RWPE1 (cell line): ENCODE measurements around the gene TAAR6.
"Not testable (repeated sequence)": the region's sequence is repeated elsewhere in the genome, so short reads cannot be mapped to it uniquely, and the experiment has no call there.

Source experiments
- CTCF ChIA-PET: fragments of 350-600 bp; sonication (Branson Sonifier 250); formaldehyde crosslinking; extraction: SDS; loops from one replicate; lab custom pipeline; 2021; lab: Yijun Ruan, JAX
- POLR2A ChIA-PET: fragments of 400-600 bp; formaldehyde crosslinking; extraction: SDS; loops from one replicate; lab custom pipeline; 2020; ENCODE audit warnings: antibody characterized with exemption; ENCODE audit not compliant: low non-redundant PET; lab: Yijun Ruan, JAX
- DNase-seq: peaks from one replicate; pipeline ENCODE4 v3.0.0; 2012; ENCODE audit warnings: low spot score
- H3K27ac ChIP-seq: fragments of 450-650 bp; 2 replicates; pipeline ENCODE4 v1.5.1; 2017
- CTCF ChIP-seq: fragments of 450-650 bp; conservative IDR thresholded peaks from 2 replicates; pipeline ENCODE4 v1.5.1; 2017; ENCODE audit warnings: low read depth, mild to moderate bottlenecking

Gene TAAR6

DNA sequence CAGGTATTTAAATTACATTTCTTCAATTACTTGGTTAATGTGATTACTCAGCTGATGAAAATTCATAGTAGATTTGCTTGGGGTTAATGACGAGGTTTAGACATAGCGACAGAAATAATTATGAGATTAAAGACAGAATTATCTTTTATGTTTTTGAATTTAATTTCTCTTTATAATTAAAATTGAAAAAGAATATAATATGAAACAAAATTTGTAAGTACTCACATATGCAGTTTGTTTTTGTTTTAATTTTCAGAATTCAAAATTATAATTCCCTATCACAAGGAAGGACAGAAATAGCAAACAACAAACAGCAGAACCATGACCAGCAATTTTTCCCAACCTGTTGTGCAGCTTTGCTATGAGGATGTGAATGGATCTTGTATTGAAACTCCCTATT, 17.8 kb upstream of the TAAR6 start, which contains the start of gene TAAR8:
TAAR8 (plus strand) TSS at position 301 of the 400 bp plus-strand sequence; CDS start at position 322, 21 bp downstream.
- no peak within 1 kb of the TSS for H3K27ac ChIP-seq
- no peak for TF ChIP-seq CTCF
- DNase-seq, result no peak
- CTCF ChIA-PET, result no interaction called here
- POLR2A ChIA-PET, result no interaction called here

GRCh38 chr6:132560087-132560486, 10.0 kb upstream of the TAAR6 start:
- POLR2A ChIA-PET, H3K27ac ChIP-seq, DNase-seq: not testable (repeated sequence)
- CTCF ChIA-PET, result interaction anchor here (0.6 kb wide), 2 partner anchors 39 to 173 kb away, joined by 4 to 6 read pairs; no protein-coding TSS in a partner anchor

- POLR2A ChIA-PET, result no interaction called here
- TF ChIP-seq CTCF, result no peak
- CTCF ChIA-PET, result no interaction called here
These were observed 3.7 kb upstream of the TAAR6 start for GRCh38 chr6:132566404-132566803.

GRCh38 chr6:132567566-132567965, 2.6 kb upstream of the TAAR6 start:
- no peak overlapping the region for H3K27ac ChIP-seq
- no peak for DNase-seq
- ChIA-PET POLR2A (no interaction called here), CTCF (no interaction called here)
- TF ChIP-seq CTCF, result no peak

More at GRCh38 chr6:132566404-132566803, 3.7 kb upstream of the TAAR6 start:
- no peak for DNase-seq
- H3K27ac ChIP-seq, result no peak overlapping the region

- CTCF ChIA-PET, result no interaction called here
- no peak overlapping the region for H3K27ac ChIP-seq
- TF ChIP-seq CTCF, result no peak
- POLR2A ChIA-PET, result no interaction called here
- no peak for DNase-seq
These were observed 1.5 kb upstream of the TAAR6 start for GRCh38 chr6:132568611-132569010.

- POLR2A ChIA-PET, result no interaction called here
- H3K27ac ChIP-seq, result no peak overlapping the region
- CTCF ChIA-PET, result no interaction called here
- DNase-seq, result no peak
- TF ChIP-seq CTCF, result no peak
These were observed 952 bp upstream of the TAAR6 start for GRCh38 chr6:132569170-132569569.

GRCh38 chr6:132571774-132572173, 1.7 kb downstream of the TAAR6 start:
- no peak overlapping the region for H3K27ac ChIP-seq
- CTCF ChIA-PET, result no interaction called here
- POLR2A ChIA-PET, result no interaction called here
- no peak for DNase-seq
- TF ChIP-seq CTCF, result no peak
